Activated T-helper 1 cell treated with anti-CD3 and anti-CD28 coated beads, Interleukin-12 subunit alpha, Interleukin-12 subunit beta, Interleukin-2, Interleukin-4 antibody, amounts not matched to agents 30 ng/mL and 10 ng/mL and 1 ng/mL, durations not matched to agents 14 hours and 24 hours and 36 hours (primary cell): ENCODE measurements around the gene COX6B1. TPM values are rescaled to one million over a fixed set of nuclear protein-coding genes. Genes with fewer than 3 reads are reported as not detected.

Experiments used
- total RNA-seq: library from RNA; stranded (reverse); gene quantifications from 2 replicates; pipeline ENCODE4 v1.2.3, GENCODE V29; 2022

Gene COX6B1
- total RNA-seq, 1 donor from 2014 or later: 434 TPM

Other genes with a start within 250 kb of the COX6B1 start
- not detected in 2 replicates for gene FFAR2, start 200.1 kb upstream of the COX6B1 start, total RNA-seq
- gene KRTDAP, start 157.9 kb upstream of the COX6B1 start, total RNA-seq: not detected in 2 replicates
- gene DMKN, start 134.7 kb upstream of the COX6B1 start, total RNA-seq: not detected in 2 replicates
- gene SBSN, start 120.0 kb upstream of the COX6B1 start, total RNA-seq: not detected in 2 replicates
- gene GAPDHS, start 114.9 kb upstream of the COX6B1 start, total RNA-seq: not detected in 2 replicates
- gene TMEM147, start 102.7 kb upstream of the COX6B1 start, total RNA-seq: 122 and 123 TPM in 2 replicates
- not detected in 2 replicates for gene ATP4A, start 84.7 kb upstream of the COX6B1 start, total RNA-seq
- gene PMIS2, start 62.1 kb upstream of the COX6B1 start, total RNA-seq: not detected in 2 replicates
- gene HAUS5, start 35.6 kb upstream of the COX6B1 start, total RNA-seq: 41.0 and 48.4 TPM in 2 replicates
- 105 and 118 TPM in 2 replicates for gene RBM42, start 19.3 kb upstream of the COX6B1 start, total RNA-seq
- 0.98 and 1.0 TPM in 2 replicates for gene ETV2, start 6.6 kb upstream of the COX6B1 start, total RNA-seq
- 0.41 and 0.51 TPM in 2 replicates for gene UPK1A, start 18.2 kb downstream of the COX6B1 start, total RNA-seq
- gene ZBTB32, start 56.2 kb downstream of the COX6B1 start, total RNA-seq: 126 TPM in 2 replicates
- 61.9 and 65.2 TPM in 2 replicates for gene KMT2B, start 69.7 kb downstream of the COX6B1 start, total RNA-seq
- gene IGFLR1, start 94.1 kb downstream of the COX6B1 start, total RNA-seq: 105 and 106 TPM in 2 replicates
- 28.1 and 29.7 TPM in 2 replicates for gene U2AF1L4, start 97.1 kb downstream of the COX6B1 start, total RNA-seq
- 50.6 and 54.6 TPM in 2 replicates for gene PSENEN, start 97.3 kb downstream of the COX6B1 start, total RNA-seq
- 9.3 and 9.8 TPM in 2 replicates for gene LIN37, start 100.3 kb downstream of the COX6B1 start, total RNA-seq
- gene HSPB6, start 108.7 kb downstream of the COX6B1 start, total RNA-seq: 0.78 TPM in 1 of 2 replicates, not detected in the other
- 39.5 and 45.1 TPM in 2 replicates for gene PROSER3, start 109.9 kb downstream of the COX6B1 start, total RNA-seq
- 24.5 and 25.8 TPM in 2 replicates for gene ARHGAP33, start 127.2 kb downstream of the COX6B1 start, total RNA-seq
- gene PRODH2, start 164.5 kb downstream of the COX6B1 start, total RNA-seq: not detected in 2 replicates
- gene NPHS1, start 204.2 kb downstream of the COX6B1 start, total RNA-seq: 0.05 TPM in 1 of 2 replicates, not detected in the other
- gene KIRREL2, start 208.6 kb downstream of the COX6B1 start, total RNA-seq: 1.7 TPM in 2 replicates
- gene APLP1, start 220.3 kb downstream of the COX6B1 start, total RNA-seq: 2.3 and 2.4 TPM in 2 replicates